H9 (cell line): ENCODE measurements around the gene OSBP2. TPM values are rescaled to one million over a fixed set of nuclear protein-coding genes. Genes with fewer than 3 reads are reported as not detected.

Experiments
- DNase-seq: peaks from one replicate; pipeline ENCODE4 v3.0.0-alpha.2; 2017
- H2AFZ ChIP-seq: one replicate; pipeline ENCODE4 v1.6.1; 2013; ENCODE audit warnings: mild to moderate bottlenecking, low read length, control low read depth, moderate library complexity
- H2AK5ac ChIP-seq: 2 replicates; pipeline ENCODE4 v1.6.1; 2013; ENCODE audit warnings: low read length, control low read depth, mixed read lengths; ENCODE audit not compliant: insufficient read length
- H2BK120ac ChIP-seq: one replicate; pipeline ENCODE4 v1.6.1; 2013; ENCODE audit warnings: low read depth, mild to moderate bottlenecking, low read length, control low read depth, inconsistent platforms; ENCODE audit not compliant: poor library complexity, severe bottlenecking
- H2BK12ac ChIP-seq: 2 replicates; pipeline ENCODE4 v1.6.1; 2013; ENCODE audit warnings: low read length, control low read depth, mixed read lengths, low read depth; ENCODE audit not compliant: insufficient read length
- H2BK15ac ChIP-seq: 2 replicates; pipeline ENCODE4 v1.6.1; 2013; ENCODE audit warnings: low read depth, low read length, control low read depth
- H2BK20ac ChIP-seq: one replicate; pipeline ENCODE4 v1.6.1; 2013; ENCODE audit warnings: low read depth, mild to moderate bottlenecking, low read length, control low read depth, inconsistent platforms; ENCODE audit not compliant: poor library complexity, severe bottlenecking
- H2BK5ac ChIP-seq: 2 replicates; pipeline ENCODE4 v1.6.1; 2013; ENCODE audit warnings: low read length, control low read depth, mixed read lengths; ENCODE audit not compliant: insufficient read length
- H3K14ac ChIP-seq: 2 replicates; pipeline ENCODE4 v1.6.1; 2013; ENCODE audit warnings: low read length, control low read depth; ENCODE audit not compliant: insufficient read depth
- H3K18ac ChIP-seq: 2 replicates; pipeline ENCODE4 v1.6.1; 2013; ENCODE audit warnings: low read depth, mild to moderate bottlenecking, mixed read lengths, low read length, control low read depth; ENCODE audit not compliant: insufficient read length
- H3K23ac ChIP-seq: 2 replicates; pipeline ENCODE4 v1.6.1; 2013; ENCODE audit warnings: low read length, control low read depth, mixed read lengths, low read depth; ENCODE audit not compliant: insufficient read length
- H3K23me2 ChIP-seq: 2 replicates; pipeline ENCODE4 v1.6.1; 2013; ENCODE audit warnings: low read depth, mild to moderate bottlenecking, mixed read lengths, low read length, control low read depth; ENCODE audit not compliant: insufficient read length, poor library complexity, severe bottlenecking
- H3K27ac ChIP-seq: 2 replicates; pipeline ENCODE4 v1.5.1; 2013; ENCODE audit warnings: low read length, control low read depth, mixed read lengths, low read depth; ENCODE audit not compliant: insufficient read length
- H3K27me3 ChIP-seq: 2 replicates; pipeline ENCODE4 v1.6.1; 2013; ENCODE audit warnings: low read length, control low read depth, inconsistent platforms; ENCODE audit not compliant: insufficient read depth
- H3K4ac ChIP-seq: 2 replicates; pipeline ENCODE4 v1.6.1; 2013; ENCODE audit warnings: low read depth, mild to moderate bottlenecking, control low read depth, inconsistent platforms, low read length, moderate library complexity
- H3K4me1 ChIP-seq: 2 replicates; pipeline ENCODE4 v1.6.1; 2013; ENCODE audit warnings: low read length, control low read depth, inconsistent platforms; ENCODE audit not compliant: insufficient read depth
- H3K4me2 ChIP-seq: 2 replicates; pipeline ENCODE4 v1.6.1; 2013; ENCODE audit warnings: low read length, control low read depth, mixed read lengths; ENCODE audit not compliant: insufficient read length, insufficient read depth
- H3K56ac ChIP-seq: 2 replicates; pipeline ENCODE4 v1.6.1; 2013; ENCODE audit warnings: low read depth, mild to moderate bottlenecking, mixed read lengths, low read length, control low read depth; ENCODE audit not compliant: insufficient read length
- H3K79me1 ChIP-seq: 2 replicates; pipeline ENCODE4 v1.6.1; 2013; ENCODE audit warnings: low read depth, mild to moderate bottlenecking, moderate library complexity, low read length, control low read depth, inconsistent platforms; ENCODE audit not compliant: insufficient read depth, poor library complexity, severe bottlenecking
- H3K79me2 ChIP-seq: 2 replicates; pipeline ENCODE4 v1.6.1; 2013; ENCODE audit warnings: low read length, control low read depth, inconsistent platforms; ENCODE audit not compliant: insufficient read depth
- H3K9ac ChIP-seq: 2 replicates; pipeline ENCODE4 v1.6.1; 2013; ENCODE audit warnings: low read length, control low read depth, mixed read lengths; ENCODE audit not compliant: insufficient read length; ENCODE audit errors: extremely low read depth
- H3K9me3 ChIP-seq: one replicate; pipeline ENCODE4 v1.6.1; 2013; ENCODE audit warnings: low read depth, low read length, inconsistent platforms; ENCODE audit not compliant: control insufficient read depth
- H3T11ph ChIP-seq: one replicate; pipeline ENCODE4 v1.6.1; 2013; ENCODE audit warnings: mild to moderate bottlenecking, low read length, control low read depth, inconsistent platforms
- H4K20me1 ChIP-seq: one replicate; pipeline ENCODE4 v1.6.1; 2013; ENCODE audit not compliant: control insufficient read depth, insufficient read length, insufficient read depth
- H4K5ac ChIP-seq: 2 replicates; pipeline ENCODE4 v1.6.1; 2013; ENCODE audit warnings: low read depth, mild to moderate bottlenecking, mixed read lengths, low read length, control low read depth; ENCODE audit not compliant: insufficient read length
- H4K8ac ChIP-seq: replicated peaks from 2 replicates; pipeline ENCODE4 v1.6.1; 2013; ENCODE audit warnings: low read length, control low read depth, mixed read lengths, low read depth; ENCODE audit not compliant: insufficient read length
- H4K91ac ChIP-seq: 2 replicates; pipeline ENCODE4 v1.6.1; 2013; ENCODE audit warnings: low read depth, mild to moderate bottlenecking, moderate library complexity, mixed read lengths, low read length, control low read depth; ENCODE audit not compliant: insufficient read length
- H3K27ac Mint-ChIP-seq, 3 experiments: 2 replicates in 2 of 3; 3 replicates in 1 of 3; pipeline ENCODE4 v1.8.0; 2020 to 2021; ENCODE audit warnings: mixed read lengths in 3 of 3, mild to moderate bottlenecking in 1 of 3, moderate library complexity in 1 of 3
- H3K27me3 Mint-ChIP-seq: 2 replicates; pipeline ENCODE4 v1.8.0; 2021; ENCODE audit warnings: low read depth, mild to moderate bottlenecking, moderate library complexity, mixed read lengths
- H3K36me3 Mint-ChIP-seq, 3 experiments: 2 replicates in 2 of 3; 3 replicates in 1 of 3; pipeline ENCODE4 v1.8.0; 2020 to 2021; ENCODE audit warnings: low read depth in 3 of 3, mixed read lengths in 3 of 3; ENCODE audit not compliant: insufficient read depth in 1 of 3
- H3K4me1 Mint-ChIP-seq, 2 experiments: 2 replicates each; pipeline ENCODE4 v1.8.0; 2020; ENCODE audit warnings: mixed read lengths in 2 of 2
- H3K4me3 Mint-ChIP-seq, 2 experiments: 2 replicates in 1 of 2; 3 replicates in 1 of 2; pipeline ENCODE4 v1.8.0; 2020 to 2021; ENCODE audit warnings: mild to moderate bottlenecking in 2 of 2, mixed read lengths in 2 of 2, moderate library complexity in 1 of 2
- H3K9me3 Mint-ChIP-seq, 2 experiments: 2 replicates in 1 of 2; 3 replicates in 1 of 2; pipeline ENCODE4 v1.8.0; 2020; ENCODE audit warnings: mild to moderate bottlenecking in 2 of 2, mixed read lengths in 2 of 2, moderate library complexity in 1 of 2
- WGBS: extraction: QIAGEN DNeasy Blood & Tissue Kit; methylation state at CpG from one replicate; pipeline ENCODE4 v1.1.7; 2013; ENCODE audit warnings: missing lambda C conversion rate, low lambda C conversion rate, mixed read lengths; ENCODE audit not compliant: insufficient read length; ENCODE audit errors: extremely low coverage; 5-methylcytosine and 5-hydroxymethylcytosine counted together
- total RNA-seq: library from RNA; stranded (reverse); gene quantifications from 2 replicates; pipeline ENCODE4 v1.2.1, GENCODE V29; 2021
- TF ChIP-seq, protein P1 (sequence below): fragments of 200-600 bp; sonication (generic); conservative IDR thresholded peaks from 3 replicates; pipeline ENCODE4 v1.8.0; 2021; ENCODE audit warnings: antibody characterized with exemption, mild to moderate bottlenecking

OSBP2 gene
- total RNA-seq, 1 experiment from 2014 or later = 3.4 TPM

DNA sequence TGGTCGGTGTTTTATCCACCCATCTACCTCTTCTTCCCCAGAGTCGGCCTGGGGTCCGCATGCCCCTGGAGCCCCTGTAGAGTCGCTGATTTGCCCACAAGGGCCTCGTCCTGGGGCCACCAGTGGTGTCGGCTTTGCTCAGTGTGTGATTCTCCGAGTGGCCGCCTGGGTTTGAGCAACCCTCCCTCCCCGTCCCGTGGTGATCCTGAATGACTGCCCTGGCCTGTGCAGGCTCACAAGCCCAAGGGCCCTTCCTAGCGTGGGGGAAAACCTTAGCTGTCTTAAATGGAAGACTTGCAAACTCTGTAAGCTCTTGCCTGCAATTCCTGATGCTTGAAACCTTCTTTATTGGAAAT, 128.3 kb downstream of the OSBP2 start:
- Histone ChIP-seq H4K20me1 (no peaks in the 10 kb centered on the region), H3K79me2 (no peaks in the 10 kb centered on the region), H2BK12ac (no peak overlapping the region), H4K5ac (no peak overlapping the region), H2BK15ac (no peak overlapping the region), H2BK5ac (no peak overlapping the region), H3K27me3 (peaks cover 4% of the 10 kb centered on the region; the same call in 1 of the 2 replicates), H3K18ac (no peak overlapping the region), H2BK120ac (no peak overlapping the region), H4K8ac (no peak overlapping the region), H3K4ac (no peak overlapping the region), H4K91ac (no peak overlapping the region), H3K9me3 (no peaks in the 10 kb centered on the region), H2AK5ac (no peak overlapping the region), H3K14ac (no peak overlapping the region), H3K4me2 (peak overlapping the region; percentile 59), H3K27ac (no peak overlapping the region), H3K56ac (no peak overlapping the region), H3K23ac (no peak overlapping the region), H3T11ph (no peak overlapping the region), H3K4me1 (no peaks in the 10 kb centered on the region), H2BK20ac (no peak overlapping the region), H3K79me1 (no peaks in the 10 kb centered on the region), H2AFZ (no peak overlapping the region), H3K9ac (no peak overlapping the region), H3K23me2 (peaks cover 10% of the 10 kb centered on the region)
- no peak overlapping the region for H3K27ac Mint-ChIP-seq
- no peaks in the 10 kb centered on the region for H3K9me3 Mint-ChIP-seq
- H3K4me3 Mint-ChIP-seq = peak overlapping the region; percentile 57 to 74
- peaks cover 39% of the 10 kb centered on the region for H3K27me3 Mint-ChIP-seq
- H3K36me3 Mint-ChIP-seq = no peaks in the 10 kb centered on the region
- peak; percentile 50 for DNase-seq
- TF ChIP-seq, protein P1, sequence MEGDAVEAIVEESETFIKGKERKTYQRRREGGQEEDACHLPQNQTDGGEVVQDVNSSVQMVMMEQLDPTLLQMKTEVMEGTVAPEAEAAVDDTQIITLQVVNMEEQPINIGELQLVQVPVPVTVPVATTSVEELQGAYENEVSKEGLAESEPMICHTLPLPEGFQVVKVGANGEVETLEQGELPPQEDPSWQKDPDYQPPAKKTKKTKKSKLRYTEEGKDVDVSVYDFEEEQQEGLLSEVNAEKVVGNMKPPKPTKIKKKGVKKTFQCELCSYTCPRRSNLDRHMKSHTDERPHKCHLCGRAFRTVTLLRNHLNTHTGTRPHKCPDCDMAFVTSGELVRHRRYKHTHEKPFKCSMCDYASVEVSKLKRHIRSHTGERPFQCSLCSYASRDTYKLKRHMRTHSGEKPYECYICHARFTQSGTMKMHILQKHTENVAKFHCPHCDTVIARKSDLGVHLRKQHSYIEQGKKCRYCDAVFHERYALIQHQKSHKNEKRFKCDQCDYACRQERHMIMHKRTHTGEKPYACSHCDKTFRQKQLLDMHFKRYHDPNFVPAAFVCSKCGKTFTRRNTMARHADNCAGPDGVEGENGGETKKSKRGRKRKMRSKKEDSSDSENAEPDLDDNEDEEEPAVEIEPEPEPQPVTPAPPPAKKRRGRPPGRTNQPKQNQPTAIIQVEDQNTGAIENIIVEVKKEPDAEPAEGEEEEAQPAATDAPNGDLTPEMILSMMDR = peak; percentile 43; the same call in 2 of the 3 replicates
- WGBS = no CpG with 5 or more reads among the region's 11 CpGs
- H3K4me1 Mint-ChIP-seq = peaks cover 3 to 6% of the 10 kb centered on the region in 2 experiments; a peak in 3 of 4 replicates
